CD4-positive, alpha-beta T cell (primary cell): ENCODE results near the gene UNC45A. TPM values are rescaled to one million over a fixed set of nuclear protein-coding genes. Genes with fewer than 3 reads are reported as not detected.
"Not testable (repeated sequence)": the region's sequence is repeated elsewhere in the genome, so short reads cannot be mapped to it uniquely, and the experiment has no call there.

Experiments
- ATAC-seq: fragments of 200-7000 bp; cut with Tn5 transposase; one replicate; pipeline ENCODE4 v1.10.0; 2022; ENCODE audit warnings: mild to moderate bottlenecking; ENCODE audit not compliant: poor library complexity
- CTCF ChIA-PET: fragments of 350-600 bp; sonication (Branson Sonifier 250); formaldehyde crosslinking; loops from one replicate; lab custom pipeline; 2021; ENCODE audit warnings: antibody characterized with exemption, inconsistent platforms; lab: Charles Lee
- POLR2A ChIA-PET: fragments of 350-600 bp; sonication (Branson Sonifier 250); formaldehyde crosslinking; loops from one replicate; lab custom pipeline; 2021; ENCODE audit warnings: antibody characterized with exemption, inconsistent platforms; lab: Charles Lee
- DNase-seq, 14 experiments: peaks; one replicate each; pipeline ENCODE4 v3.0.0-alpha.2; 2013 to 2020; ENCODE audit warnings: mixed read lengths in 2 of 14
- H3K27ac ChIP-seq, 2 donors: one replicate each; pipeline versions ENCODE4 v1.5.1 to v1.7.0; 2013; ENCODE audit warnings: low read length in 2 of 2, low read depth in 1 of 2, mild to moderate bottlenecking in 1 of 2
- H3K27me3 ChIP-seq, 2 experiments: 1 replicate in 1 of 2; 2 replicates in 1 of 2; pipeline versions ENCODE4 v1.6.1 to v1.7.0; 2013; ENCODE audit warnings: low read length in 2 of 2, control low read depth in 1 of 2, mild to moderate bottlenecking in 1 of 2, moderate library complexity in 1 of 2; ENCODE audit not compliant: insufficient read depth in 2 of 2, control insufficient read depth in 1 of 2
- H3K36me3 ChIP-seq: one replicate; pipeline ENCODE4 v1.6.1; 2013; ENCODE audit warnings: low read length, control low read depth; ENCODE audit not compliant: insufficient read depth
- H3K4me1 ChIP-seq: one replicate; pipeline ENCODE4 v1.6.1; 2013; ENCODE audit warnings: low read length, control low read depth; ENCODE audit not compliant: insufficient read depth
- H3K4me3 ChIP-seq: one replicate; pipeline ENCODE4 v1.5.1; 2013; ENCODE audit warnings: mild to moderate bottlenecking, low read length, moderate library complexity
- H3K9me3 ChIP-seq, 2 experiments: 1 replicate in 1 of 2; 2 replicates in 1 of 2; pipeline versions ENCODE4 v1.6.1 to v1.7.0; 2013; ENCODE audit warnings: low read length in 2 of 2, mild to moderate bottlenecking in 2 of 2, control low read depth in 1 of 2, moderate library complexity in 1 of 2; ENCODE audit not compliant: control insufficient read depth in 1 of 2, insufficient read depth in 1 of 2
- H3K27ac Mint-ChIP-seq: one replicate; pipeline ENCODE4 v1.8.0; 2020; ENCODE audit warnings: mixed read lengths
- H3K27me3 Mint-ChIP-seq: one replicate; pipeline ENCODE4 v1.8.0; 2021; ENCODE audit warnings: mixed read lengths
- H3K36me3 Mint-ChIP-seq: one replicate; pipeline ENCODE4 v1.8.0; 2021; ENCODE audit warnings: low read depth, mixed read lengths
- H3K4me1 Mint-ChIP-seq: one replicate; pipeline ENCODE4 v1.8.0; 2021; ENCODE audit warnings: low read depth, mixed read lengths
- H3K4me3 Mint-ChIP-seq: one replicate; pipeline ENCODE4 v1.8.0; 2020; ENCODE audit warnings: mild to moderate bottlenecking, mixed read lengths
- H3K9me3 Mint-ChIP-seq: one replicate; pipeline ENCODE4 v1.8.0; 2020; ENCODE audit warnings: mixed read lengths
- intact Hi-C, 2 experiments: fragments of 100-400 bp; cut with DNase I in 1 of 2; cut with micrococcal nuclease in 1 of 2; formaldehyde crosslinking; loops; one replicate each; pipeline versions ENCODE4 v1.15.1 to v1.9.0; 2023 to 2025; cut with DNase I, micrococcal nuclease
- total RNA-seq, 174 experiments: library from RNA in 2 of 174; stranded (reverse) in 2 of 174; gene quantifications; one replicate each; pipeline ENCODE4 v1.2.3 and lab custom pipeline; 2021 to 2026
- TF ChIP-seq, protein P1 (sequence below): fragments of 200-600 bp; IDR thresholded peaks from one replicate; pipeline ENCODE4 v1.8.0; 2022; ENCODE audit warnings: antibody characterized with exemption, mild to moderate bottlenecking

Gene UNC45A
- total RNA-seq, 2 experiments from 2014 or later, result 17.6 to 18.9 TPM

DNA sequence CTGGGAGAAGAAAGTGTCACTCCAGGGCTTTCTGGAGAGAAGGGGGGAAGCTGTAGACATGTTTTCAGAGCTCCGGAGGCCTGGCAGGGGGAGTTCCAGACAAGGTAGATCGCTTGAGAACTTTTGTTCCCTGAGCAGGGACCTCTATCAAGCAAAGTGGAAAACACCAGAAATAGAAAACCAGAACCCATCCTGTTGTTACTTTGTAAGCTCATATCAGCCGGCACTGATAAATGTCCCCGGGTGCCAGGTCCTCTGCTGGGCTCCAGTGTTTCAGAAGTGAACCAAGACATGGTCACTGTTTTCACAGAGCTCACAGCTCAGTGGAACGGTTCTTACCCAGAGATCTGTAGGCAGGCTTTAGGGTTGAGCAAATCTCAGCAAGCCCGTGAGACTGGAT lies 16.2 kb upstream of the UNC45A start:
- Histone ChIP-seq H3K27me3 (no peaks in the 10 kb centered on the region), H3K4me3 (no peak overlapping the region), H3K27ac (no peak overlapping the region), H3K9me3 (no peaks in the 10 kb centered on the region), H3K36me3 (peaks cover 71% of the 10 kb centered on the region), H3K4me1 (peaks cover 3% of the 10 kb centered on the region)
- no peak overlapping the region for H3K27ac Mint-ChIP-seq
- H3K9me3 Mint-ChIP-seq, result no peaks in the 10 kb centered on the region
- no peak overlapping the region for H3K4me3 Mint-ChIP-seq
- intact Hi-C loops, result no loop called here
- no peaks in the 10 kb centered on the region for H3K4me1 Mint-ChIP-seq
- ChIA-PET POLR2A (interaction anchor here (1.5 to 1.9 kb wide), 2 partner anchors 11 to 16 kb away, joined by 4 to 6 read pairs; partner anchors contain the start of gene UNC45A), CTCF (no interaction called here)
- peaks cover 70% of the 10 kb centered on the region for H3K36me3 Mint-ChIP-seq
- no peak for ATAC-seq
- no peak for DNase-seq
- TF ChIP-seq, protein P1, sequence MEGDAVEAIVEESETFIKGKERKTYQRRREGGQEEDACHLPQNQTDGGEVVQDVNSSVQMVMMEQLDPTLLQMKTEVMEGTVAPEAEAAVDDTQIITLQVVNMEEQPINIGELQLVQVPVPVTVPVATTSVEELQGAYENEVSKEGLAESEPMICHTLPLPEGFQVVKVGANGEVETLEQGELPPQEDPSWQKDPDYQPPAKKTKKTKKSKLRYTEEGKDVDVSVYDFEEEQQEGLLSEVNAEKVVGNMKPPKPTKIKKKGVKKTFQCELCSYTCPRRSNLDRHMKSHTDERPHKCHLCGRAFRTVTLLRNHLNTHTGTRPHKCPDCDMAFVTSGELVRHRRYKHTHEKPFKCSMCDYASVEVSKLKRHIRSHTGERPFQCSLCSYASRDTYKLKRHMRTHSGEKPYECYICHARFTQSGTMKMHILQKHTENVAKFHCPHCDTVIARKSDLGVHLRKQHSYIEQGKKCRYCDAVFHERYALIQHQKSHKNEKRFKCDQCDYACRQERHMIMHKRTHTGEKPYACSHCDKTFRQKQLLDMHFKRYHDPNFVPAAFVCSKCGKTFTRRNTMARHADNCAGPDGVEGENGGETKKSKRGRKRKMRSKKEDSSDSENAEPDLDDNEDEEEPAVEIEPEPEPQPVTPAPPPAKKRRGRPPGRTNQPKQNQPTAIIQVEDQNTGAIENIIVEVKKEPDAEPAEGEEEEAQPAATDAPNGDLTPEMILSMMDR, result no peak
- no peaks in the 10 kb centered on the region for H3K27me3 Mint-ChIP-seq

DNA sequence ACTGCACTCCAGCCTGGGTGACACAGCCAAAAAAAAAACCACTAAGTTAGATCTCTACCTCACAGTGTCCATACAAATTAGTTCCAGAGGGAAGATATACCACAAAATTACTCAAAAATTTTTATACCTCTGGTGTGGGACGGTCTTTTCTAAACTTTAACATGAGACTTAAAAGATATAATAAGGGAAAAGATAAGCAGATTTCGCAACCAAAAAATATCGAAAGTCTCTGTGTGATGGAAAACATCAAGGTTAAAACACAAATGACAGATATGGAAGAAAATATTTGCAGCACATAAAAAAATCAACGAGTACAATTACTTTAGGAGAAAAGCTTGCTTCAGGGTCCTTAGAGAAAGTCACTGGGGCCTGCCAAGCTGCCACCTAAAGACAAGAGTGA lies 13.2 kb upstream of the UNC45A start:
- peaks cover 47% of the 10 kb centered on the region for H3K36me3 ChIP-seq

DNA sequence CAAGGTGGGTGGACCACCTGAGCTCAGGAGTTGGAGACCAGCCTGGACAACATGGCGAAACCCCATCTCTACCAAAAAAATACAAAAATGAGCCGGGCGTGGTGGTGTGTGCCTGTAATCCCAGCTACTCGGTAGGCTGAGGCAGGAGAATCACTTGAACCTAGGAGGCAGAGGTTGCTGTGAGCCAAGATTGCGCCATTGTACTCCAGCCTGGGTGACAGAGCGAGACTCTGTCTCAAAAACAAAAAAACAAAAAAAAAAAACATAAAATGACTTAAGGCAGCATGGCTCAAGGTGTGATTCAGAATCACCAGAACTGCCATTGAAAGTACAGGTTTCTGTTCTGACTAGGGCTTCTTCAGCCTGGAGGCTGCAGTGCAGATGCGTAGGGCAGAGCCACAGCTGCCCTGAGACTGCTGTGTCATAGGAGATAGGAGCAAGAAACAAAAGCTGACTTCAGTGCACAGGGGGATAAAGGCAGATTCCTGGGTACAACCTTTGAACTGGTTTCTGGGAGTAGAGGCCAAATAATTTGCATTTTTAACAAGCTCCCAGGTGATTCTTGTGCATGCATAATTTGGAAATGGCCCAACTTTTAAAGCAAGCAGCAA lies 12.3 kb upstream of the UNC45A start:
- H3K9me3 ChIP-seq, H3K27me3 Mint-ChIP-seq, DNase-seq, H3K4me3 ChIP-seq, ATAC-seq, H3K4me3 Mint-ChIP-seq, H3K27ac Mint-ChIP-seq, H3K27me3 ChIP-seq, H3K27ac ChIP-seq, H3K9me3 Mint-ChIP-seq, intact Hi-C loops, H3K4me1 ChIP-seq, H3K4me1 Mint-ChIP-seq: not testable (repeated sequence)
- H3K36me3 ChIP-seq, result peaks cover 38% of the 10 kb centered on the region
- CTCF ChIA-PET, result interaction anchor here (3.1 kb wide), 1 partner anchor 9 kb away, joined by 15 read pairs; the partner anchor contains the start of gene HDDC3
- peaks cover 33% of the 10 kb centered on the region for H3K36me3 Mint-ChIP-seq
- POLR2A ChIA-PET, result interaction anchor here (0.7 kb wide), 1 partner anchor 12 kb away, joined by 3 read pairs; the partner anchor contains the start of gene UNC45A

More for the DNA sequence above, 13.2 kb upstream of the UNC45A start:
- Histone ChIP-seq H3K9me3 (no peaks in the 10 kb centered on the region), H3K4me3 (no peak overlapping the region), H3K27me3 (no peaks in the 10 kb centered on the region), H3K4me1 (no peaks in the 10 kb centered on the region), H3K27ac (no peak overlapping the region)
- Mint-ChIP-seq H3K27me3 (no peaks in the 10 kb centered on the region), H3K27ac (no peak overlapping the region), H3K4me1 (no peaks in the 10 kb centered on the region), H3K4me3 (no peak overlapping the region), H3K36me3 (peaks cover 42% of the 10 kb centered on the region), H3K9me3 (no peaks in the 10 kb centered on the region)
- TF ChIP-seq, protein P1, result no peak
- intact Hi-C loops, result no loop called here
- ChIA-PET CTCF (interaction anchor here (3.1 kb wide), 1 partner anchor 10 kb away, joined by 15 read pairs; the partner anchor contains the start of gene HDDC3), POLR2A (interaction anchor here (0.8 kb wide), 1 partner anchor 19 kb away, joined by 4 read pairs; the partner anchor contains the start of gene MAN2A2)
- no peak for ATAC-seq
- DNase-seq, result no peak
